Liver (tissue), 9 donors: ENCODE data around the gene FAM98B. TPM values are rescaled to one million over a fixed set of nuclear protein-coding genes. Genes with fewer than 3 reads are reported as not detected.

Experiments
- DNase-seq: peaks from one replicate; pipeline ENCODE4 v3.0.0-alpha.2; 2017; ENCODE audit warnings: low spot score
- H3K27ac ChIP-seq, 2 donors: one replicate each; pipeline ENCODE4 v1.7.0; 2013; ENCODE audit warnings: inconsistent platforms in 2 of 2, low read length in 2 of 2, control low read depth in 1 of 2, low read depth in 1 of 2, mild to moderate bottlenecking in 1 of 2
- H3K27me3 ChIP-seq, 4 donors: one replicate each; pipeline versions ENCODE4 v1.6.1 to v1.7.0; 2013; ENCODE audit warnings: low read length in 3 of 4, inconsistent platforms in 1 of 4, mild to moderate bottlenecking in 1 of 4, moderate library complexity in 1 of 4; ENCODE audit not compliant: control insufficient read depth in 4 of 4, insufficient read depth in 4 of 4
- H3K36me3 ChIP-seq, 4 donors: one replicate each; pipeline versions ENCODE4 v1.6.1 to v1.7.0; 2013; ENCODE audit warnings: low read length in 3 of 4, mild to moderate bottlenecking in 3 of 4, low read depth in 1 of 4, moderate library complexity in 1 of 4; ENCODE audit not compliant: control insufficient read depth in 4 of 4, insufficient read depth in 3 of 4
- H3K4me1 ChIP-seq, 4 donors: one replicate each; pipeline versions ENCODE4 v1.6.1 to v1.7.0; 2013; ENCODE audit warnings: low read length in 3 of 4, mild to moderate bottlenecking in 3 of 4, moderate library complexity in 1 of 4; ENCODE audit not compliant: control insufficient read depth in 4 of 4, insufficient read depth in 4 of 4
- H3K4me3 ChIP-seq, 3 donors: one replicate each; pipeline versions ENCODE4 v1.6.1 to v1.7.0; 2013; ENCODE audit warnings: low read length in 3 of 3, control low read depth in 1 of 3, low read depth in 1 of 3, mild to moderate bottlenecking in 1 of 3
- H3K9ac ChIP-seq, 2 donors: one replicate each; pipeline ENCODE4 v1.7.0; 2013; ENCODE audit warnings: low read length in 2 of 2, mild to moderate bottlenecking in 2 of 2, moderate library complexity in 2 of 2, control low read depth in 1 of 2, low read depth in 1 of 2
- H3K9me3 ChIP-seq, 4 donors: one replicate each; pipeline versions ENCODE4 v1.6.1 to v1.7.0; 2013; ENCODE audit warnings: low read length in 3 of 4; ENCODE audit not compliant: control insufficient read depth in 4 of 4
- EGR1 ChIP-seq, 2 donors: IDR thresholded peaks; 2 replicates each; pipeline ENCODE4 v1.6.1; 2016 to 2018; ENCODE audit warnings: antibody characterized with exemption in 2 of 2, low read depth in 2 of 2
- FOXA1 ChIP-seq: IDR thresholded peaks from 2 replicates; pipeline ENCODE4 v1.6.1; 2016; ENCODE audit warnings: antibody characterized with exemption
- HNF4G ChIP-seq: IDR thresholded peaks from 2 replicates; pipeline ENCODE4 v1.6.1; 2016; ENCODE audit warnings: antibody characterized with exemption
- JUND ChIP-seq, 2 donors: IDR thresholded peaks; 2 replicates each; pipeline ENCODE4 v1.6.1; 2016; ENCODE audit warnings: antibody characterized with exemption in 2 of 2
- MAX ChIP-seq: IDR thresholded peaks from 2 replicates; pipeline ENCODE4 v1.6.1; 2016; ENCODE audit warnings: antibody characterized with exemption
- RXRA ChIP-seq, 2 donors: IDR thresholded peaks; 2 replicates each; pipeline ENCODE4 v1.6.1; 2017 to 2018; ENCODE audit warnings: antibody characterized with exemption in 2 of 2, mild to moderate bottlenecking in 1 of 2
- SP1 ChIP-seq: IDR thresholded peaks from 2 replicates; pipeline ENCODE4 v1.6.1; 2018; ENCODE audit warnings: antibody characterized with exemption, mild to moderate bottlenecking
- TAF1 ChIP-seq: conservative IDR thresholded peaks from 2 replicates; pipeline ENCODE4 v1.6.1; 2016; ENCODE audit warnings: antibody characterized with exemption, mild to moderate bottlenecking
- ZBTB33 ChIP-seq: IDR thresholded peaks from 2 replicates; pipeline ENCODE4 v1.6.1; 2016; ENCODE audit warnings: antibody characterized with exemption
- WGBS: extraction: QIAGEN DNeasy Blood & Tissue Kit; methylation state at CpG from one replicate; pipeline ENCODE4 v1.1.7; 2013; 5-methylcytosine and 5-hydroxymethylcytosine counted together
- polyA plus RNA-seq, 2 donors: library from polyadenylated mRNA; stranded (reverse) in 1 of 2; unstranded in 1 of 2; fragments of 200-250 nt in 1 of 2; fragments of >200 nt in 1 of 2; fragmentation: Nextera tagmentation in 1 of 2; extraction: Ambion mirVana in 1 of 2; gene quantifications; one replicate each; pipeline versions ENCODE4 v1.2.1 to v1.2.3, GENCODE V29; 2013 to 2015
- total RNA-seq, 2 donors: library from RNA; depleted of rRNA; stranded (reverse); fragments of >200 nt; gene quantifications; one replicate each; pipeline ENCODE4 v1.2.3, GENCODE V29; 2014
- TF ChIP-seq, protein P1 (sequence below): IDR thresholded peaks from 2 replicates; pipeline ENCODE4 v1.6.1; 2016; ENCODE audit warnings: antibody characterized with exemption
- TF ChIP-seq, protein P2 (sequence below): fragments of 150-350 bp; IDR thresholded peaks from 2 replicates; pipeline ENCODE4 v1.5.1; 2017; ENCODE audit warnings: improper control_type of control experiment, low read depth, low read length; ENCODE audit not compliant: missing input control
- donor health status: healthy.
- donor health status: healthy.
- donor health status: healthy.
- donor health status: healthy.
- donor health status: healthy.

Gene FAM98B
- total and polyA plus RNA-seq, 4 donors: 1.5 to 12.2 (median 4.3) TPM

DNA sequence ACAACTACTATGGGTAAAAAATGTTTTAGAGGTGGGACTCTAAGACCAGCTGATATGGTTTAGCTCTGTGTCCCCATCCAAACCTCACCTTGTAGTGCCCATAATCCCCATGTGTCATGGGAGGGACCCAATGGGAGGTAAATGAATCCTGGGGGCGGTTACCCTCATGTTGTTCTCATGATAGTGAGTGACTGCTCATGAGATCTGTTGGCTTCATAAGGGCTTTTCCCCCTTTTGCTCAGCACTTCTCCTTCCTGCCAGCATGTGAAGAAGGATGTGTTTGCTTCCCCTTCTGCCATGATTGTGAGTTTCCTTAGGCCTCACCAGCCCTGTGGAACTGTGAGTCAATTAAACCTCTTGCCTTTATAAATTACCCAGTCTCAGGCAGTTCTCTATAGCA is 45.7 kb downstream of the FAM98B start:
- Histone ChIP-seq H3K9me3 (no peaks in the 10 kb centered on the region), H3K9ac (no peak overlapping the region), H3K4me1 (no peaks in the 10 kb centered on the region), H3K27me3 (no peaks in the 10 kb centered on the region), H3K27ac (no peak overlapping the region), H3K36me3 (no peaks in the 10 kb centered on the region), H3K4me3 (no peak overlapping the region)
- no peak for DNase-seq
- TF ChIP-seq HNF4G (no peak), MAX (no peak), TAF1 (no peak), FOXA1 (no peak), SP1 (no peak), RXRA (IDR thresholded peaks at IDR 0.05) (no peak)
- TF ChIP-seq, protein P1, sequence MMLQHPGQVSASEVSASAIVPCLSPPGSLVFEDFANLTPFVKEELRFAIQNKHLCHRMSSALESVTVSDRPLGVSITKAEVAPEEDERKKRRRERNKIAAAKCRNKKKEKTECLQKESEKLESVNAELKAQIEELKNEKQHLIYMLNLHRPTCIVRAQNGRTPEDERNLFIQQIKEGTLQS: no peak
- TF ChIP-seq, protein P2, sequence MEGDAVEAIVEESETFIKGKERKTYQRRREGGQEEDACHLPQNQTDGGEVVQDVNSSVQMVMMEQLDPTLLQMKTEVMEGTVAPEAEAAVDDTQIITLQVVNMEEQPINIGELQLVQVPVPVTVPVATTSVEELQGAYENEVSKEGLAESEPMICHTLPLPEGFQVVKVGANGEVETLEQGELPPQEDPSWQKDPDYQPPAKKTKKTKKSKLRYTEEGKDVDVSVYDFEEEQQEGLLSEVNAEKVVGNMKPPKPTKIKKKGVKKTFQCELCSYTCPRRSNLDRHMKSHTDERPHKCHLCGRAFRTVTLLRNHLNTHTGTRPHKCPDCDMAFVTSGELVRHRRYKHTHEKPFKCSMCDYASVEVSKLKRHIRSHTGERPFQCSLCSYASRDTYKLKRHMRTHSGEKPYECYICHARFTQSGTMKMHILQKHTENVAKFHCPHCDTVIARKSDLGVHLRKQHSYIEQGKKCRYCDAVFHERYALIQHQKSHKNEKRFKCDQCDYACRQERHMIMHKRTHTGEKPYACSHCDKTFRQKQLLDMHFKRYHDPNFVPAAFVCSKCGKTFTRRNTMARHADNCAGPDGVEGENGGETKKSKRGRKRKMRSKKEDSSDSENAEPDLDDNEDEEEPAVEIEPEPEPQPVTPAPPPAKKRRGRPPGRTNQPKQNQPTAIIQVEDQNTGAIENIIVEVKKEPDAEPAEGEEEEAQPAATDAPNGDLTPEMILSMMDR: no peak
- WGBS: 98% methylated on average over 1 of the region's 1 CpG

DNA sequence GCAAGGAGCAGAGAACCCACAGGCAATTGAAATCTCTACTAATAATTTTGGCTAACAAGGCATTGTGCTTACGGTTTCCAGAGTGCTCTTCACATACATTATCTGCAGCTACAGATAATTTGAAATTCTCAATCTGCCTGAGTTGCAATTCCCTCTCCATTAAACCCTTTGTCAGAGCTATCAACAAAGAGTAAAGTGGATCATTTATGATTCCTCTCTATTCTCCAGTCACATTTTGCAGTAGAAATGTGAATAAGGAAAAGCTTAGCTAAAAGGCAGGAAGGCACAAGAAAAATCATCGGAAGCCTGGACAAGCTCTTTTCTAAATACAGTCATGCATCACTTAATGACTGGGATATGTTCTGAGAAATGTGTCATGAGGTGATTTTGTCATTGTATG is 49.6 kb downstream of the FAM98B start:
- Histone ChIP-seq H3K36me3 (no peaks in the 10 kb centered on the region), H3K27ac (no peak overlapping the region), H3K9ac (no peak overlapping the region), H3K4me1 (no peaks in the 10 kb centered on the region), H3K4me3 (no peak overlapping the region), H3K9me3 (no peaks in the 10 kb centered on the region), H3K27me3 (no peaks in the 10 kb centered on the region)
- DNase-seq: no peak
- TF ChIP-seq EGR1 (IDR thresholded peaks at IDR 0.05; ENCODE audit: low read depth in 2 of 2) (no peak), ZBTB33 (no peak), JUND (IDR thresholded peaks at IDR 0.05) (no peak), FOXA1 (no peak), SP1 (no peak), TAF1 (no peak), RXRA (IDR thresholded peaks at IDR 0.05) (no peak)
- 92% methylated on average over 2 of the region's 2 CpGs for WGBS

DNA sequence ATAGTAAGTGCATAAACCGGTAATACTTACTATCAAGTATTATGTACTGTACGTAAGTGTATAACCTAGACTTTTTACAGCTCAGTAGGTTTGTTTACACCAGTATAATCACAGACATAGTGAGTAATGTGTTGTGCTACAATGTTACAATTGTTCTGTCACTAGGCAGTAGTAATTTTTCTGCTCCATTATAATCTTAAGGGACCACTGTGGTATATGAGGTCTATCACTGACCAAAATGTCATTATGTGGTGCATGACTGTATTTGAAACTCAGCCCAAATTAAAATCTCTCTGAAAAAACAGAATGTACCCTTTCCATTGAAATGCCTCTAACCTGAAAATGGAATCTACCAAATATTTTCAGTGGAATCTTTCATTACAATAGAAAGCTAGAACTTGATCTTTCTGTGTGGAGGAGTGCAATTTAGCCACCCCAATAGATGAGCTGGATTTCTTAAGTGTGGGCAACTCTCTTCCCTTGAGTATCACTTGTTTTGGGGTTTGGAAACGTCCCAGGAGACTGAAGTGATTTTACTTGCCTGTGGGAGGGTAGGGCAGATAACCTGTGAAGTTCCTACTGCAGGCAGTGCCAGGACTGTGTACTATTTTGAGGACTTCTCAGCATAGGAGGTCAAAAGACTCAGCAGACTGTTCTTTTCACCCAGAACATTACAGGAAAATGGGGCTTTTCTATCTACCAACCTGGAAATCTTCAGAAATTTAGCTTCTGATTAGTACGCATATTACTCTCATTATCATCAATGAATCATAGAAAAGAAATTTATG is 50.9 kb downstream of the FAM98B start:
- Histone ChIP-seq H3K4me1 (no peaks in the 10 kb centered on the region), H3K9ac (no peak overlapping the region), H3K9me3 (no peaks in the 10 kb centered on the region), H3K27ac (no peak overlapping the region), H3K36me3 (no peaks in the 10 kb centered on the region), H3K27me3 (no peaks in the 10 kb centered on the region), H3K4me3 (no peak overlapping the region)
- TF ChIP-seq MAX: no peak
- no peak for TF ChIP-seq JUND (IDR thresholded peaks at IDR 0.05)
- TF ChIP-seq TAF1: no peak
- DNase-seq: no peak
- WGBS: 86% methylated on average over 4 of the region's 4 CpGs
